GM21423 (cell line): ENCODE results near the gene TMEM175.
A peak's percentile ranks its signal among the peaks of the same experiment; 100 is the strongest.

Source experiments
- ATAC-seq: cut with Tn5 transposase; IDR thresholded peaks from one replicate; pipeline ENCODE4 v1.9.1; 2021; ENCODE audit warnings: mild to moderate bottlenecking, moderate library complexity; ENCODE audit not compliant: unreplicated experiment

The TMEM175 gene, protein sequence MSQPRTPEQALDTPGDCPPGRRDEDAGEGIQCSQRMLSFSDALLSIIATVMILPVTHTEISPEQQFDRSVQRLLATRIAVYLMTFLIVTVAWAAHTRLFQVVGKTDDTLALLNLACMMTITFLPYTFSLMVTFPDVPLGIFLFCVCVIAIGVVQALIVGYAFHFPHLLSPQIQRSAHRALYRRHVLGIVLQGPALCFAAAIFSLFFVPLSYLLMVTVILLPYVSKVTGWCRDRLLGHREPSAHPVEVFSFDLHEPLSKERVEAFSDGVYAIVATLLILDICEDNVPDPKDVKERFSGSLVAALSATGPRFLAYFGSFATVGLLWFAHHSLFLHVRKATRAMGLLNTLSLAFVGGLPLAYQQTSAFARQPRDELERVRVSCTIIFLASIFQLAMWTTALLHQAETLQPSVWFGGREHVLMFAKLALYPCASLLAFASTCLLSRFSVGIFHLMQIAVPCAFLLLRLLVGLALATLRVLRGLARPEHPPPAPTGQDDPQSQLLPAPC

DNA sequence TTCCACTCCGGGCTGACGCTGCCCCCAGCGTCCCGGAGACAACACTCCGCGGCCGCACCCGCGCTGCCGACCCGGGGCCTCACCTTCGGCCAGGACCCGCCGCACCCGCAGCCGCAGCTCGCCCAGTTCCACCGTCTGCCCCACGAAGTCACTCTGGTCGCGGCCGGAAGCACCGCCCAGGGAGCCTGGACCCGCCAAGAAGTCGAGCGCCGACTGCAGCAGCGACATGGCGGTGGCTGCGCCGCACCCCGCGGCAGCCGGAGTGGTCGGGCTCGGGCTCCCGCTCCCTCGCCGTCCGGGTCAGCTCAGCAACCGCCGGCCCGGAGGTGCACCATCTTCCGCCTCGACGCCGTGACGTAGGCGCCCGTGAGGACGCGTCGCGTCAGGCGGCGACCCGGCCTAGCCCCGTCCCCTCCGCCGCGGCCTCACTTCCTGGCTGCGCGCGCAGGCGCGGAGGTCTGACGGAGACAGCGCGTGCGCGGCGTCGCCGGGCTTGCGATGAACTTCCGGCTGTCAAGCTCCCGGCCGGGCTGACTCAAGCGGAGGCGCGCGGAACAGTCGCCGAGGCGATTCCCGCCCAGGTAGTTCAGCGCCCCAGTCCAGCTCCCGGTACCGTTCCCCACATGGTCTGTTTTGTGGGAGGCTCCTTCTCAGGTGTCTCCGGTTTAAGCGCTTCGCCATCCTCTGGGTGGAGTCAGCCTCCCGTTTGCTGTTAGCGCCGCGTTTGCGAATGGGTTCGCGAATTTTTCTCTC, at the start of gene TMEM175, which contains the start of gene GAK:
TMEM175 (plus strand) TSS at position 501 of the 753 bp plus-strand sequence. CDS start 15,280 bp downstream, outside the sequence.
GAK (minus strand) TSS at position 357 of the 753 bp plus-strand sequence; CDS start at position 228, 129 bp downstream.
- peak; percentile 89 for ATAC-seq

DNA sequence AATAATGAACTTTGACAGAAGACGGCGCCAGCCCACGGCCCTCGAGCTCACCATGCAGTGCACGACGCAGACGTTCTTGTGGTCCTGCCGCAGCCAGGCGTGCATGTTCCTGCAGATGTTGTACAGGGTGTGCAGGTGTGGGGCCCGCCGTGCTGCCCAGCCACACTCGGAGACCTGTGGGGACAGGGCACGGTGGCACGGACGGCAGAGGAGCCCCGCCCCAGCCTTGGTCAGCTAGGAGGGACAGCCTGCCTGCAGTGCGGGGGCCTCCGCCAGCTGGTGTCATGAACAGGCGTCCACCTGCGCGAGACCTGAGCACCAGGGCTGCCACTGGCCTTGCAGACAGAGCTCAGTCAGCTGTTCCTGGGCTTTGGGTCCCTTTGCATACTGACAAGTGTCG, 49.6 kb upstream of the TMEM175 start:
- ATAC-seq = no peak

DNA sequence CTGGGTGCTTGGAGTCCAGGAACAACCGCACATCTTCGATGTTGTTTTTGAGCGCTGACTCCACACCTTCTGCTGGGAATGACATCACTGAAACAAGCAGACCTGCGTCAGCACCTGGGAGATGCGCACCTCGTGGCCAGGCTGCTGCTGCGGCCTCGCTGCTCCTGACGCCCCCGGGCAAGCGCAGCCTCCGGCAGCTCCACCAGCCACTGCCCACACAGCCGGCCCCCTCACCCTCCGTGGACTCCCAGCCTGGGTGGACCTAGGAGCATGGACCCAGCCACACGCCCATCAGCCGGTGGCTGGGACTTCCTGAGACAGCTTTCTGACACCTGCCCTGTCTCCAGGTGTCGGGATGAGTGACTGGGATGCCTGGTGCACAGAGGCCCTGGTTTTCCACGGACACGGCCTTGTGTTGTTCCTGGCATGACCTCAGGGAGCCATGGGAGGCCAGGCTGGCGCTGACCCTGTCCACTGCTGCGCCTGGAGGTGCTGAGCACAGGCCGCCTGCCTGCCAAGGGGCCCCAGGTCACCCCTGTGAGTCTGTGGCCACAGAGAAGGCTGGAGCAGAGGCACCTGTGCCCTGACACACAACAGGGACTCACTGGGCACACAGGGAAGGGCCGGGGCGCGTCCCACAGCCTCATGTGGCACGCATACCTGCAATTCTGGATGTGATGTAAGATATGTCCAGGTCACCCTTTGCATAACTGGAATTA, 48.7 kb upstream of the TMEM175 start:
- ATAC-seq = no peak

DNA sequence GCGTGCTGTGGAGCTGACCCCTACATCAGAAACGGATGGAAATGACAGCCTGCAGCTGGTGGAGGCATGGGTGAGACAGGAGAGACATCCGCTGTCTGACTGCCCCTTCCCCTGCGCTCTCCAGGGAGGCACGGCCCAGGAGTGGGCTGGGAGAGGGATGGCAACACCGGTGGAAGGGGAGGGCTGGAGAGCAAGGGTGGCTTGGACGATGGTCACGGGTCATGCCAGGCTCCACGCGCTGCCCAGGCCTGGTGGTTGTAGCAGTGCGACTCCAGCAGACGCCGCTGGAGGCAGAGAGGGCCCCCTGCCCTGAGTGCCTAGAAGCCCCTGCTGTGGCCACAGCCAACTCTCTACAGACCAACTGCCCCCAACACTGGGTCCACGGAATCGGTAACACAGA, 48.0 kb upstream of the TMEM175 start:
- no peak for ATAC-seq

DNA sequence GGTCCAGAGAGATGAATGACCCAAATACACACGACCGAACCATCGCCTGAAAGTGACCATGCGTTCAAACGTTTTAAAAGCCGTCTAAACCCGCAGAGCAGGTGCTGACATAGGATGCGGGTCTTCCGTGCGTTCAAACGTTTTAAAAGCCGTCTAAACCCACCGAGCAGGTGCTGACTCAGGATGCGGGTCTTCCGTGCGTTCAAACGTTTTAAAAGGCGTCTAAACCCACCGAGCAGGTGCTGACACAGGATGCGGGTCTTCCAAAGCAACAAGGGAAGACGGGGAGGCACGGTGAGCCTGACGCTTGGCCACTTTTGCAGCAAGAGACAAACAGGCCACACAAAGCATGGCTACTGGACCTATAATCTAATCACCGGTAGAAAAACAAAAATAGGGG, 47.4 kb upstream of the TMEM175 start:
- ATAC-seq = no peak

DNA sequence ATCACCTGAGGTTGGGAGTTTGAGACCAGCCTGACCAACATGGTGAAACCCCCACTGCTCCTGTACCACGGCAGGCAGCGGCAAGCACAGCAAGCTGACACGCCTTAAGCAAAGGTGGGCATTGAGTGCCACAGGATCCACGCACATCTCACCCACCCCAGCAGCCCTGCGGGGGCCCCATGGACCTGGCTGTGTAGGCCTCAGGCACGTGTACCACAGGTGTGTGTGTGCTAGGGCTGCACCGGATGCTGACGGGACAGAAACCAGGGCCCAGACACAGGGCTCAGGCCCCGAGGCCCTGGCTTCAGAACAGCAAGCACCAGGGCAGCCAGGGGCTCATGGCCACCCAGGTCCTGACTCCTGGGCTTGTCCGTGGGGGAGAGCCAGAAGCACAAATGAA, 46.9 kb upstream of the TMEM175 start:
- no peak for ATAC-seq

DNA sequence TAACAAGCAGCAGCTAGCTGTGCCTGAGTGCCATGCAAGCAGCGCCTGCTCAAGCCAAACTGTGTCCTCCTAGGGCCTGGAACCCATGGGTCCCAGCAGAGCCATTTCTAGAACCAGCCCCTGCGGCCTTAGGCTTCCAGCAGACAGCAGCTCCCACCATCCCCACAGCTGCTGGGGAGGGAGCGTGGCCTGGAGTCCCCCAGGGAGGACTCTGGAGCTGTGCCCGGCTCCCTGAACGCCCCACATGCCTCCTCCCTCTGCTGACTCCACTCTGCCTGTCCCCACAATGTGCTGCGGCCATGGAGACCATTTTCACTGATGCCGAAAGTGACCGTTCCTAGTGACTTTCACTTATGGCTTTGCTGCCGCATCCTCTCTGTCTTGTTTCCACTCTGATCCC, 46.0 kb upstream of the TMEM175 start:
- no peak for ATAC-seq

DNA sequence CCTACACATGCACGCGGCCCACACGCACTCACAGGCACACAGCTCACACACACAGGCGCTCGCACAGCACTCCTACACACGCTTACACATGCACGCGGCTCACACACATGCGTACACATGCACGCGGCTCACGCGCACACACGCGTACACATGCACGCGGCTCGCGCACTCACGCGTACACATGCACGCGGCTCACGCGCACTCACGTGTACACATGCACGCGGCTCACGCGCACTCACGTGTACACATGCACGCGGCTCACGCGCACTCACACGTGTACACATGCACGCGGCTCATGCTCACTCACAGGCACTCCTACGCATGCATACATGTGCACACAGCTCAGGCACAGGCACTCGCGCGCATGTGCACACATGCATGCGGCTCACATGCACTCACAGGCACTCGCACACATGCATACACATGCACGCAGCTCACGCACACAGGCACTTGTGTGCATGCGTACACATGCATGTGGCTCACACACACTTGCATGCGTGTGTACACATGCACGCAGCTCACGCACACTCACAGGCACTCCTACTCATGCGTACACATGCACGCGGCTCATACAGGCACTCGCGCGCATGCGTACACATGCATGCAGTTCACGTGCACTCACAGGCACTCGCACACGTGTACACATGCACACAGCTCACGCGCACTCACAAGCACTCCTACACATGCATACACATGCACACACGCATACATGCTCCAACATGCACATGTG, 45.1 kb upstream of the TMEM175 start:
- ATAC-seq = no peak

DNA sequence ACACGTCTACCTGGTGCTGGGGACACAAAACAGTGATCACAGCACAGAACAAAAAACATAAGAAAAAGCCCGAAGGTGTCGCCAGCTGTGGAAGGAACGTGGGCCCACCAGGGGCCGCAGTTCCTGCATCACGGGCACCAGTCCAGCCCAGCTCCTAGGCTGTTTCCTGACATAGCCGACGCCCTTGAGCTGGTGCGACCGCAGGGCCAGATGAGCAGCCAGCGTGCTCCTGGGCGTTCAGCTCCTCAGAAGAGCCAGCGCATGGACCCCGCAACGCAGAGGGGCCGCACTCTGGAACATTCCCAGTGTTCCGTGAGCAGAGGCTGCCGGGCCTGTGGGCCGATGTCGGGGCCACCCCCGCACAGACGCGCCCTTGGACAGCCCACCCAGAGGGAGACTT, 44.2 kb upstream of the TMEM175 start:
- no peak for ATAC-seq

DNA sequence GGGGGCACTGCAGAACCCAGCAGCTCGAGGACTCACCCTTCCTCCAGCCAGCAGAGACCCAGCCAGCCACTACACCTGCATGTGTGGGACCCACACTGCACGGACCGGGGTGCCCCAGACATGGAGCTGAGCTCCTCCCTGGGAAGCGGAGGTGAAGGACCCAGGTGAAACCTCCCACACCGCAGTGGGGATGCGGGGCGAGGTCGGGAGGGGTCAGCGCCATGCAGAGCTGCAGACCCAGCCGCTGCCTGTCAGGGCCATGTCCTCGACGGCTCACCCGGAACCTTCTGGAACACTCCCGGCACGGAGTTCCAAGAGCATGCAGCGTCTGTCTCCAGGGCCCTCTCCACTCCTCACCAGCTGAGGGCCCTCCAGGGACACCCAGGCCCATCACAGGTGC, 42.7 kb upstream of the TMEM175 start:
- ATAC-seq = no peak

DNA sequence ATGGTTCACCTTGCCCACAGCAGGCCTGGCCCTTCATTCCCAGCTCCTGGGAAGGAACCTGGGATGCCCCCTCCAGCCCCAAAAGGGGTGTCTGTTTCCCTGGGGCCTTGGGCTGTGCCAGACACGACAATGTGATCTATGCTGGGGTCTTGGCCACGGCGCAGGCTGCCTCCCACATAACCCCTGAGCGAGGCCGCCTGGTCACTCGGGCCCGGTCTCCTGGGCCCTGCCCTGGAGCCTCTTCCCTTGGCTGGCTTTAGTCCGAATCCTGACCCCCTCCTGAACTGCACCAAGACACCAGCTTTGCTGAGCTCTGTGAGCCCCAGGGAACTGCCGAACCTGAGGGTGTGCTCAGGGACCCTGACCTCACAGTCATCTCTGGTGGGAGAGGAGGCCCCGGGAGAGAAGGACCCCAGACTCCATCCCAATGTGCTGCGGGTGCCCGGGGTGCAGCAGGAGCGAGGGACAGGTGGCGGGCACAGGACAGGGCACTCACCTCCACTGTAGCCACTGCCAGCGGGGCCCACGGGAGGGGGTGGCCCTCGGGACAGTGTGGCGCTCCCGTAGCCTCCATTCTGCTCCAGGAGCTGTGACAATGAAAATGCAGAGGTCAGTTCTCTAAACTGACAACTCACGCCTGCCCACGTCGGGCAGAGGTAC, 42.1 kb upstream of the TMEM175 start:
- no peak for ATAC-seq

DNA sequence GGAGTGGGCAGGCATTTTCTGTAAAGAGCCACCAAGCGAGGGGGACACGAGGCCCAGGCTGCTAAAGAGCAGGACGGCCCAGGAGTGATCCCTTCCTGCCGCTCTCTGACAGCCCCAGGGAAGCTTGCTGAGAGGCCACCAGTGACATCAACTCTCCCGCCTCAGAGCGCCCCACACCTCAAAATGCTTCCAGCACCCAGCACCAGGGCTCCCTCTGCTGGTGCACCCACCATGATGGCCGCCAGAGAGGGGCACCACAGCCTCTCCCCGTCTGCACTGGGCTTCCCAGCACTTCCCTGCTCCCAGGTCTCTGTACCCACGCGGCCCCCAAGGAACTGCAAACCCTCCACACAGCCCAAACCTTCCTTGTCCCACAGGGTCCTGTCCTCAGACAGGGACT, 40.5 kb upstream of the TMEM175 start:
- no peak for ATAC-seq

DNA sequence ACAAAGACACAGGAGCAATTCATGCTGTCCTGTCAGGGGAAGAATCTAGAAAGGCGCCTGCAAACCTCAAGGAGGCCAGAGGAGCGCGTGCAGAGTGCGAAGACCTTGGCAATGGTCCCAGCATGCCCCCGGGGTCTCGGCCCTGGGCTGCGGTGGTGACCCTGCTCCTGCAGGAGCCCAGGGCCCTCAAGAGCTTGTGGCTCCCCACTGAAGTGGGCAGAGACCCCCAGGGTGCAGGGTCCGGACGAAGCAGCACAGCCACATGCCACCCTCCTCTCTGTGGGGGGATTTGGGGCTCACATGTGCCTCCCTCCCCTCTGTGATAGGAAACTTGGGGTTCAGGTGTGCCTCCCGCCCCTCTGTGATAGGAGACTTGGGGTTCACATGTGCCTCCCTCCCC, 39.5 kb upstream of the TMEM175 start:
- ATAC-seq = no peak

DNA sequence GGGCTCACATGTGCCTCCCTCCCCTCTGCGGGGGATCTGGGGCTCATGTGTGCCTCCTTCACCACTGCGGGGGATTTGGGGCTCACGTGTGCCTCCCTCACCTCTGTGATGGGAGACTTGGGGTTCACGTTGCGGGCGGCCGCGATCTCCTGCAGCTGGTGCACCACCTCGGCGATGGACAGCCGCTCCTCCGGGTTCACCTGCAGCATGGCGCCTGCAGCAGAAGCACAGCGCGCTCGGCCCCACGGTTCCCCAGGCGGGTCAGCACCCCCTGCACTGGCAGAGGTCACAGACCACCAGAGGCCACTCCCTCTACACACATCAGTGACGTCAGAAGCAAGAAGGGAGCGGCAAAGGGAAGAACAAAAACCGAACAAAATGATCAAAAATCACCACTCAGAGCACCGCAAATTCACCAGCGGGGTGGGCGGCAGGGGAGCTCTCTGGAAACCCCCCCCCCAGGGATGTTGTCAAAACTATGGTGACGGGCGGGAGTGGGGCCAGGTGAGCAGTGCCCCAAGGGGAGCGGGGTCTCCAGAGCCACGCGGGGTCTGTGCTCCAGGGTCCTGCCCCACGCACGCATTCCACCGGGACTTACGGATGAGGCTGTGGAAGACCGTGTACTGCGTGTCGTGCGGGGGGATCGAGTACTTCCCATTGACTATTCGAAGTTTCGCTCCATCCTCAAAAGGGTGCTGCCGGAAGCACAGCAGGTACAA, 38.8 kb upstream of the TMEM175 start:
- no peak for ATAC-seq

DNA sequence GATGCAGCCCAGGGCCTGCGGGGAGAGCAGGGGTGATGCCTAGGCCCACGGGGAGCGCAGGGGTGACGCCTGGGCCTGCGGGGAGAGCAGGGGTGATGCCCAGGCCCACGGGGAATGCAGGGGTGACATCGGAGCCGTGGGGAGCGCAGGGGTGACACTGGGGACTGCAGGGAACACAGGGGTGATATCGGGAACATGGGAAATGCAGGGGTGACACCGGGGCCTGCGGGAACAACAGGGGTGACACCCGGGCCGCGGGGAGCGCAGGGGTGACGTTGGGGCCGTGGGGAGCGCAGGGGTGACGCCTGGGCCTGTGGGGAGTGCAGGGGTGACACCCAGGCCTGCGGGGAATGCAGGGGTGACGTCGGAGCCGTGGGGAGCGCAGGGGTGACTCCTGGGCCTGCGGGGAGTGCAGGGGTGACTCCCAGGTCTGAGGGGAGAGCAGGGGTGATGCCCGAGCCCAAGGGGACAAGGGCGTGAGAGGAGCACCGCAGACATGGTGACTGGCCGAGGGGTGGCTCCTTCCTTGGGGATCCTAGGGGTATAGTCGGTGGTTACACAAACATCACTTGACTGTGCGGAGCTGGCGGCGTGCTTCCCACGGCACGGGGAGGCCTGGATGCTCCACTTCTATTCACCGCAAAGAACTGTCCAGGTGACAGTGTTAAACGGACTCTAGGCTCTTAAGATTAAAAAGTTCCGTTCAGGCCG, 38.1 kb upstream of the TMEM175 start:
- no peak for ATAC-seq

DNA sequence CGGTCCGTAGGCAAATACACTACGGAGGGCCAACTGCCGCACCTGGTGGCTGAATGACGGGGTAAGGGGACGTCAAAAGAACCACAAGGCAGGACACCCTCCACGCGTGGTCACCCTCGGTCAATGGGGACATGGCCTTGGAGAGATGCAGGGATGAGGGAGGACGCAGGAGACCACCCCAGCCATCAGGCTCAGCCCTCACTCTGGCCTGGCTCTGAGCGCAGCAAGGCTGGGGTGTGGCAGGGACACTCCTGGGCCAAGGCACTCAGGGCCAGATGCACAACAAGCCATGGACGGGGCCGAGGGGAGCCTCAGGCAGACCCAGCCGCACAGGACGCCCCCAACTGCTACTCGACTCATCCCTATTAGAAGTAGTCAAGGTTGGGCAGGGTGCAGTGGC, 36.7 kb upstream of the TMEM175 start:
- no peak for ATAC-seq

DNA sequence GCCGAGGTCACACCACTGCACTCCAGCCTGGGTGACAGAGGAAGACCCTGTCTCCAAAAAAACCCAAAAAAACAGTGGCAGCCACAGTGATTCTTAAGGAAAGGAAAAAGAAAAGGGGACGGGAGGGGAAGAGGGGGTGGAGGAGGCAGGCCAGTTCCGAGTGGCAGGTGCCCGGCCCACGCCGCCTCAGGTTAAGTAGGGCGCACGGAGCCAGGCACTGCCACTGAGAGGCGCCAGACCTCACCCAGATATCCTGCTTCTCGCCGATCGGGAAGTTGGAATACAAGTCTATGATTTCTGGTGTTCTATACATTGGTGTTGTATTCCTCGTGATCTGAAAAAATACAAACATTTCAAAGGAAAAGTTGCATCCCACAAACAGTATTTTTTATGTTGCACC, 36.0 kb upstream of the TMEM175 start:
- ATAC-seq = no peak

DNA sequence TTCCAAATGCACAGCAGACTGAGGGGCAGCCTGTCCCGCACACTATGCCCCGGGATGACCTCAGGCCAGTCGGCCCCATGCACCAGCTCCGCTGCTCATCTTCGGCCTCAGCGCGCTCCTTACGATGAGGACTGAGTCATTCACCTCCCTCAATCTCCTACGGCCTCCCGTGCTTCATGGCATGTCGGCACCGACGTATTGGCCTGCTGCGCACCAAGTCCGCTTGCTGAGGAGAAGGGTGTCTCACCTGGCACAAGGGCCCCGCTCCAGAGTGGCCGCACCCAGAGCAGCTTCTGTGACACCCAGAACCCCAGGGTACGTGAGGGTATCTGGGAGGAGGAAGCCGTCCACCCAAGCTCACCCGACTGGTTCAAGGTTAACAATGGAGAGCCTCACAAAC, 35.6 kb upstream of the TMEM175 start:
- no peak for ATAC-seq

DNA sequence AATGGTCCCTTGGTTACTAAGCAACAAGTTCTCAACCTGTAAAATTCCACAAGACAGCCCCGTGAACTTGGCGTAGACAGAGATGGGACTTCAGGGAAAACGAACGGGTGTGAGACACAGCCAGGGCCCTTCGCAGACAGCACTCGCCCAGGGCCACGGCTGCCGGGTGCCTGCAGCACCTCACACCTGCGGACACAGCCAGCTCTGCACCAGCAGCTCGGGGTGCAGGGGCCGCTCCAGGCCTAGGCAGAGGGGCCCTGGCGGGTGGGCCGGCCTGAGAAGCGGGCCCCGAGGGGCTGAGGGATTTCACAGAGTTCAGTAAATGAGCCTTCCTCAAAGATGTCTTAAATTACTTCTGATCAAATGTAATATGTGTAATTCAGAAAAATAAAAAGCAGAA, 34.1 kb upstream of the TMEM175 start:
- no peak for ATAC-seq
